Activated CD8-positive, alpha-beta memory T cell treated with anti-CD3 and anti-CD28 coated beads, Interleukin-2, amount 50 U/mL, for 4 hours (primary cell): ENCODE measurements around the gene INCA1.

ENCODE experiments used
- DNase-seq: peaks from one replicate; pipeline ENCODE4 v3.0.0-alpha.2; 2020

Gene INCA1

GRCh38 chr17:4947411-4948165 is 49.7 kb downstream of the INCA1 start:
- peak; percentile 68 for DNase-seq

- DNase-seq, result no peak
These were observed 50.3 kb downstream of the INCA1 start for GRCh38 chr17:4947010-4947410.

GRCh38 chr17:4946312-4946976 is 50.9 kb downstream of the INCA1 start:
- DNase-seq, result no peak

GRCh38 chr17:4945944-4946280 is 51.4 kb downstream of the INCA1 start:
- no peak for DNase-seq

- DNase-seq, result peak; percentile 87
These were observed 52.0 kb downstream of the INCA1 start for GRCh38 chr17:4945176-4945943.

GRCh38 chr17:4944554-4945175 is 52.7 kb downstream of the INCA1 start:
- DNase-seq, result peak; percentile 42

GRCh38 chr17:4944163-4944553 is 53.2 kb downstream of the INCA1 start:
- no peak for DNase-seq

GRCh38 chr17:4942760-4943508 is 54.4 kb downstream of the INCA1 start:
- DNase-seq, result no peak

- DNase-seq, result no peak
These were observed 56.1 kb downstream of the INCA1 start for GRCh38 chr17:4941319-4941610.

GRCh38 chr17:4940555-4941318 is 56.6 kb downstream of the INCA1 start:
- DNase-seq, result peak; percentile 41

GRCh38 chr17:4939796-4940554 is 57.3 kb downstream of the INCA1 start, which contains the start of the genes RNF167 and SLC25A11:
Gene RNF167, plus strand, starts transcription at chr17:4940268. Its CDS starts 642 bp downstream, at chr17:4940910.
Gene SLC25A11, minus strand, starts transcription at chr17:4940046. Its CDS starts 136 bp downstream, at chr17:4939910.
- DNase-seq, result peak; percentile 92

GRCh38 chr17:4939546-4939795 is 57.9 kb downstream of the INCA1 start:
- DNase-seq, result peak; percentile 35

- DNase-seq, result no peak
These were observed 58.4 kb downstream of the INCA1 start for GRCh38 chr17:4938688-4939545.
